DLD1 (cell line): Measurements from ENCODE around the gene GRIA4.
"Not testable (repeated sequence)": the region's sequence is repeated elsewhere in the genome, so short reads cannot be mapped to it uniquely, and the experiment has no call there.

Source experiments
- in situ Hi-C: cut with HindIII; loops from 2 replicates; pipeline ENCODE4 v1.10.0; 2017; ENCODE audit warnings: low sequenced_read_pairs

Gene GRIA4

GRCh38 chr11:105713106-105713505 lies 103.2 kb downstream of the GRIA4 start:
- in situ Hi-C loops: no loop called here

GRCh38 chr11:105713696-105714095 lies 103.8 kb downstream of the GRIA4 start:
- in situ Hi-C loops: no loop called here

GRCh38 chr11:105718641-105719040 lies 108.8 kb downstream of the GRIA4 start:
- in situ Hi-C loops: no loop called here

GRCh38 chr11:105719073-105719822 lies 109.4 kb downstream of the GRIA4 start:
- in situ Hi-C loops: no loop called here

GRCh38 chr11:105720096-105720495 lies 110.2 kb downstream of the GRIA4 start:
- in situ Hi-C loops: no loop called here

GRCh38 chr11:105723269-105723668 lies 113.4 kb downstream of the GRIA4 start:
- in situ Hi-C loops: no loop called here

- in situ Hi-C loops: no loop called here
These were observed 122.7 kb downstream of the GRIA4 start for GRCh38 chr11:105732611-105733010.

- in situ Hi-C loops: no loop called here
These were observed 124.6 kb downstream of the GRIA4 start for GRCh38 chr11:105734426-105734825.

GRCh38 chr11:105738251-105738650 lies 128.4 kb downstream of the GRIA4 start:
- in situ Hi-C loops: no loop called here

GRCh38 chr11:105738986-105739795 lies 129.3 kb downstream of the GRIA4 start:
- in situ Hi-C loops: no loop called here

- in situ Hi-C loops: no loop called here
These were observed 130.5 kb downstream of the GRIA4 start for GRCh38 chr11:105740164-105740903.

GRCh38 chr11:105741488-105742020 lies 131.7 kb downstream of the GRIA4 start:
- in situ Hi-C loops: no loop called here

GRCh38 chr11:105754260-105754659 lies 144.4 kb downstream of the GRIA4 start:
- in situ Hi-C loops: no loop called here

GRCh38 chr11:105754716-105755115 lies 144.8 kb downstream of the GRIA4 start:
- in situ Hi-C loops: no loop called here

- in situ Hi-C loops: no loop called here
These were observed 147.2 kb downstream of the GRIA4 start for GRCh38 chr11:105757107-105757506.

GRCh38 chr11:105763594-105763993 lies 153.7 kb downstream of the GRIA4 start:
- in situ Hi-C loops: no loop called here

- in situ Hi-C loops: no loop called here
These were observed 158.1 kb downstream of the GRIA4 start for GRCh38 chr11:105767931-105768330.

- in situ Hi-C loops: no loop called here
These were observed 159.8 kb downstream of the GRIA4 start for GRCh38 chr11:105769627-105770026.

GRCh38 chr11:105773452-105773851 lies 163.6 kb downstream of the GRIA4 start:
- in situ Hi-C loops: not testable (repeated sequence)

GRCh38 chr11:105774899-105775298 lies 165.0 kb downstream of the GRIA4 start:
- in situ Hi-C loops: no loop called here
